ENCODE results near the gene ARPP21.

ARPP21 gene

GRCh38 chr3:35641920-35642527 is 2.7 kb downstream of the ARPP21 start:
- H3K4me2 ChIP-seq (ENCODE audit: low read length): no peak overlapping the region
- no peaks in the 10 kb centered on the region for H4K20me1 ChIP-seq (ENCODE audit: control insufficient read depth, insufficient read depth, low read depth, low read length)
- H3K36me3 ChIP-seq (ENCODE audit: control insufficient read depth, low read length): no peaks in the 10 kb centered on the region
- H3K79me2 ChIP-seq (ENCODE audit: control insufficient read depth, low read length): no peaks in the 10 kb centered on the region
- H3K4me1 ChIP-seq (ENCODE audit: control insufficient read depth, low read length): peaks cover 3% of the 10 kb centered on the region
- no peaks in the 10 kb centered on the region for H3K27me3 ChIP-seq (ENCODE audit: control insufficient read depth, low read length)
- no peaks in the 10 kb centered on the region for H3K9me2 ChIP-seq (replicated peaks; ENCODE audit: control insufficient read depth, low read length)
- H3F3A ChIP-seq (ENCODE audit: control insufficient read depth, insufficient read depth): no peaks in the 10 kb centered on the region
- no peak for TF ChIP-seq EZH2phosphoT487 (IDR thresholded peaks at IDR 0.05; ENCODE audit: borderline replicate concordance, low read length)
- no peak for TF ChIP-seq CTCF (IDR thresholded peaks at IDR 0.05; ENCODE audit: low read depth, low read length, poor library complexity, severe bottlenecking)
- peaks cover 6% of the 10 kb centered on the region; the same call in 1 of the 2 replicates for H3K9me3 ChIP-seq (ENCODE audit: control insufficient read depth, insufficient read depth, low read length)
- no peak overlapping the region for H3K27ac ChIP-seq (ENCODE audit: low read depth, low read length)
- H3K4me3 ChIP-seq (ENCODE audit: low read length): no peak overlapping the region

- H3K4me2 ChIP-seq (ENCODE audit: low read length): no peak overlapping the region
- no peak for TF ChIP-seq CTCF (IDR thresholded peaks at IDR 0.05; ENCODE audit: low read depth, low read length, poor library complexity, severe bottlenecking)
- no peak for TF ChIP-seq EZH2phosphoT487 (IDR thresholded peaks at IDR 0.05; ENCODE audit: borderline replicate concordance, low read length)
- peaks cover 3% of the 10 kb centered on the region for H3K4me1 ChIP-seq (ENCODE audit: control insufficient read depth, low read length)
These were observed 4.2 kb downstream of the ARPP21 start for GRCh38 chr3:35643495-35643894.

GRCh38 chr3:35644451-35644850 is 5.1 kb downstream of the ARPP21 start:
- Histone ChIP-seq H3K27me3 (ENCODE audit: control insufficient read depth, low read length) (no peaks in the 10 kb centered on the region), H3K4me3 (ENCODE audit: low read length) (no peak overlapping the region), H3K4me2 (ENCODE audit: low read length) (no peak overlapping the region), H3K36me3 (ENCODE audit: control insufficient read depth, low read length) (no peaks in the 10 kb centered on the region), H3K9me2 (replicated peaks; ENCODE audit: control insufficient read depth, low read length) (no peaks in the 10 kb centered on the region), H3F3A (ENCODE audit: control insufficient read depth, insufficient read depth) (no peaks in the 10 kb centered on the region), H3K79me2 (ENCODE audit: control insufficient read depth, low read length) (no peaks in the 10 kb centered on the region), H3K27ac (ENCODE audit: low read depth, low read length) (no peak overlapping the region), H3K4me1 (ENCODE audit: control insufficient read depth, low read length) (peaks cover 3% of the 10 kb centered on the region), H4K20me1 (ENCODE audit: control insufficient read depth, insufficient read depth, low read depth, low read length) (no peaks in the 10 kb centered on the region), H3K9me3 (ENCODE audit: control insufficient read depth, insufficient read depth, low read length) (peaks cover 5% of the 10 kb centered on the region; the same call in 1 of the 2 replicates)
- no peak for TF ChIP-seq CTCF (IDR thresholded peaks at IDR 0.05; ENCODE audit: low read depth, low read length, poor library complexity, severe bottlenecking)
- TF ChIP-seq EZH2phosphoT487 (IDR thresholded peaks at IDR 0.05; ENCODE audit: borderline replicate concordance, low read length): no peak

More at GRCh38 chr3:35643495-35643894, 4.2 kb downstream of the ARPP21 start:
- no peak overlapping the region for H3K4me3 ChIP-seq (ENCODE audit: low read length)
- H3K9me3 ChIP-seq (ENCODE audit: control insufficient read depth, insufficient read depth, low read length): peaks cover 6% of the 10 kb centered on the region; the same call in 1 of the 2 replicates
- no peaks in the 10 kb centered on the region for H3K36me3 ChIP-seq (ENCODE audit: control insufficient read depth, low read length)
- H3K27me3 ChIP-seq (ENCODE audit: control insufficient read depth, low read length): no peaks in the 10 kb centered on the region
- no peaks in the 10 kb centered on the region for H3F3A ChIP-seq (ENCODE audit: control insufficient read depth, insufficient read depth)
- no peaks in the 10 kb centered on the region for H4K20me1 ChIP-seq (ENCODE audit: control insufficient read depth, insufficient read depth, low read depth, low read length)
- no peaks in the 10 kb centered on the region for H3K9me2 ChIP-seq (replicated peaks; ENCODE audit: control insufficient read depth, low read length)
- H3K27ac ChIP-seq (ENCODE audit: low read depth, low read length): no peak overlapping the region
- no peaks in the 10 kb centered on the region for H3K79me2 ChIP-seq (ENCODE audit: control insufficient read depth, low read length)

All from DOHH2 (cell line).